HCT116 (cell line): ENCODE results near the gene RPL6.

Source experiments
- ATF3 ChIP-seq: IDR thresholded peaks from 2 replicates; pipeline ENCODE4 v1.6.1; 2012
- CEBPB ChIP-seq: IDR thresholded peaks from 2 replicates; pipeline ENCODE4 v1.6.1; 2012; ENCODE audit warnings: low read depth
- CTCF ChIP-seq, 3 experiments: fragments of 200-600 bp in 1 of 3; sonication (generic) in 1 of 3; IDR thresholded peaks in 2 of 3; conservative IDR thresholded peaks in 1 of 3; 2 replicates each; pipeline ENCODE4 v1.5.1; 2012 to 2017; ENCODE audit warnings: low read depth in 2 of 3, low read length in 2 of 3, antibody characterized with exemption in 1 of 3, borderline replicate concordance in 1 of 3, control low read depth in 1 of 3, mild to moderate bottlenecking in 1 of 3, mixed read lengths in 1 of 3, mixed run types in 1 of 3, moderate library complexity in 1 of 3; ENCODE audit not compliant: insufficient read depth in 1 of 3
- EGR1 ChIP-seq: IDR thresholded peaks from 2 replicates; pipeline ENCODE4 v1.6.1; 2012; ENCODE audit warnings: low read depth
- EZH2 ChIP-seq: fragments of 200-600 bp; sonication (generic); IDR thresholded peaks from 2 replicates; pipeline ENCODE4 v1.6.1; 2017; ENCODE audit warnings: antibody characterized with exemption, mixed run types
- POLR2AphosphoS5 ChIP-seq: IDR thresholded peaks from 2 replicates; pipeline ENCODE4 v1.6.1; 2011; ENCODE audit warnings: mild to moderate bottlenecking, low read depth, low read length, moderate library complexity
- REST ChIP-seq: IDR thresholded peaks from 2 replicates; pipeline ENCODE4 v1.6.1; 2012; ENCODE audit warnings: low read depth

GRCh38 chr12:112393328-112393727, 16.1 kb downstream of the RPL6 start:
- no peak for TF ChIP-seq CEBPB
- TF ChIP-seq CTCF (IDR thresholded peaks at IDR 0.05 in 2 of 3, conservative IDR thresholded peaks at IDR 0.05 in 1 of 3; ENCODE audit: borderline replicate concordance in 1 of 3, insufficient read depth in 1 of 3, low read depth in 2 of 3, low read length in 2 of 3), result no peak
- TF ChIP-seq EGR1, result no peak
- TF ChIP-seq POLR2AphosphoS5, result no peak
- TF ChIP-seq REST, result no peak
- no peak for TF ChIP-seq EZH2
- no peak for TF ChIP-seq ATF3
